Measurements from ENCODE around the gene ARHGAP24. TPM values are rescaled to one million over a fixed set of nuclear protein-coding genes. Genes with fewer than 3 reads are reported as not detected.

The ARHGAP24 gene
- total and polyA plus RNA-seq, 7 donors: 0.46 to 40.4 (median 23.1) TPM

DNA sequence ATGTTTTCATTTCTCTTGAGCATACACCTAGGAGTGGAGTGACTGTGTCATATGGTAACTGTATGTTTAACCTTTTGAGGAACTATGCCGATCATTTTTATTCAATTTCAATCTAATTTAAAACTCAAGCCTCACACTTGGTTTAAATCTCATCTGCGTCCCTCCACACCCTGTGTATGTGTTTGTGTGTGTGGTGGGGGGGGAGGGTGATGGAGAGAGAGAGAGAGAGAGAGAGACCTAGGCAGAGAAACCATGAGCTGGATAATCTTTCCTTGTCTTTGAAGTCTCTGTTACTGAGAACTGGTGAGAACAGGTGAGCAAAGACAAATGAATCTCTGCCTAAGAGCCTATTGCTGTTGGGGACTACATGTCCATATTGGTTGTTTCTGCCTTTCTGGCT lies 105.0 kb downstream of the ARHGAP24 start:
- no peaks in the 10 kb centered on the region for H3K4me1 ChIP-seq
- TF ChIP-seq EP300 (IDR thresholded peaks at IDR 0.05) (no peak), POLR2AphosphoS5 (IDR thresholded peaks at IDR 0.05) (no peak), POLR2A (IDR thresholded peaks at IDR 0.05) (no peak)
- TF ChIP-seq, protein P1, sequence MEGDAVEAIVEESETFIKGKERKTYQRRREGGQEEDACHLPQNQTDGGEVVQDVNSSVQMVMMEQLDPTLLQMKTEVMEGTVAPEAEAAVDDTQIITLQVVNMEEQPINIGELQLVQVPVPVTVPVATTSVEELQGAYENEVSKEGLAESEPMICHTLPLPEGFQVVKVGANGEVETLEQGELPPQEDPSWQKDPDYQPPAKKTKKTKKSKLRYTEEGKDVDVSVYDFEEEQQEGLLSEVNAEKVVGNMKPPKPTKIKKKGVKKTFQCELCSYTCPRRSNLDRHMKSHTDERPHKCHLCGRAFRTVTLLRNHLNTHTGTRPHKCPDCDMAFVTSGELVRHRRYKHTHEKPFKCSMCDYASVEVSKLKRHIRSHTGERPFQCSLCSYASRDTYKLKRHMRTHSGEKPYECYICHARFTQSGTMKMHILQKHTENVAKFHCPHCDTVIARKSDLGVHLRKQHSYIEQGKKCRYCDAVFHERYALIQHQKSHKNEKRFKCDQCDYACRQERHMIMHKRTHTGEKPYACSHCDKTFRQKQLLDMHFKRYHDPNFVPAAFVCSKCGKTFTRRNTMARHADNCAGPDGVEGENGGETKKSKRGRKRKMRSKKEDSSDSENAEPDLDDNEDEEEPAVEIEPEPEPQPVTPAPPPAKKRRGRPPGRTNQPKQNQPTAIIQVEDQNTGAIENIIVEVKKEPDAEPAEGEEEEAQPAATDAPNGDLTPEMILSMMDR (IDR thresholded peaks at IDR 0.05): no peak
- intact Hi-C loops (cut with DNase I): no loop called here
- H3K27ac ChIP-seq: no peak overlapping the region
- no peak overlapping the region for H3K4me3 ChIP-seq
- no peaks in the 10 kb centered on the region for H3K36me3 ChIP-seq
- DNase-seq: no peak
- 94 to 95% methylated on average over 2 of the region's 2 CpGs for WGBS, 2 donors
- H3K9me3 ChIP-seq: no peaks in the 10 kb centered on the region
- no peaks in the 10 kb centered on the region for H3K27me3 ChIP-seq

DNA sequence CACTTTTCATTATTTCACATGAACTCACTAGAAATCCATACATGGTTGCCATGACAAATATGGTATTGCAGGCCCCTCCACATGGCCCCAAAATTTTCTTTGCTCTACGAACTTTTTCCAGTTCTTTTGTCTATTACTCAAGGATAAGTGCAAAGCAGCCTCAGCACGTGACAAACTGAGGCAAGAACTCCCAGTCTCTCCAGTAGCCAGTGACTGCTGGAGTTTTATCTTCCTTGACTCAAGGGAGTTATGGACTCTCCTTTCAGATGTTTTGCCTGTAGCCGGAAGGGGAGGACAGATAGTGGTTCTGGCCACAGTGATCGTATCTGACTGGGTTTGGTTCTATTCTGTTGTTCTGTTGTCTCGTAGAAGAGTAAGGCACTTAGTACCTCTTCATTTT lies 105.5 kb downstream of the ARHGAP24 start:
- Histone ChIP-seq H3K36me3 (no peaks in the 10 kb centered on the region), H3K9me3 (no peaks in the 10 kb centered on the region), H3K27me3 (no peaks in the 10 kb centered on the region), H3K27ac (no peak overlapping the region), H3K4me1 (no peaks in the 10 kb centered on the region), H3K4me3 (no peak overlapping the region)
- intact Hi-C loops (cut with DNase I): no loop called here
- TF ChIP-seq POLR2AphosphoS5 (IDR thresholded peaks at IDR 0.05) (no peak), EP300 (IDR thresholded peaks at IDR 0.05) (no peak), POLR2A (IDR thresholded peaks at IDR 0.05) (no peak)
- TF ChIP-seq, protein P1 (IDR thresholded peaks at IDR 0.05): no peak
- WGBS, 2 donors: 93 to 95% methylated on average over 5 of the region's 5 CpGs
- no peak for DNase-seq

DNA sequence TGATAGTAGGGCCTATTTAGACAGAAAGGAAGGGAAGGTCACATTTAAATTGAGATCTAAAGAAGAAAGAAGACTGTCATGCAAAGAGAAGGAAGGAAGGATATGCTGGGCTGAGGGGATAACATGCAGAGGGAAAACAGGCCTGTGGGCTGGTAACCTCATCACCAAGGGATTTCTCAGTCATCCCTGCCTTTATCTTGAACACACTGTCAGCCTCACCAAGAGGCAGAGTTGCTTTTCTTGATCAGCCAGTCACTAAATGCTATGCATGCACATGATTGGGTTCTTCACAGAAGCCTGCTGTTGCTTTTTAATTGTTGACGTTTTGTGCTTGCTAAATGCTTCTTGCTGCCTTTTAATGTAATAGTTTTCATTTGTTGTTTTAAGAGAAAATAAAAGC lies 113.0 kb downstream of the ARHGAP24 start:
- 76 to 82% methylated on average over 1 of the region's 1 CpG for WGBS, 2 donors
- intact Hi-C loops (cut with DNase I): no loop called here
- Histone ChIP-seq H3K4me3 (no peak overlapping the region), H3K27me3 (no peaks in the 10 kb centered on the region), H3K9me3 (no peaks in the 10 kb centered on the region), H3K36me3 (no peaks in the 10 kb centered on the region), H3K4me1 (no peaks in the 10 kb centered on the region), H3K27ac (no peak overlapping the region)
- TF ChIP-seq POLR2AphosphoS5 (IDR thresholded peaks at IDR 0.05) (no peak), POLR2A (IDR thresholded peaks at IDR 0.05) (no peak), EP300 (IDR thresholded peaks at IDR 0.05) (no peak)
- TF ChIP-seq, protein P1 (IDR thresholded peaks at IDR 0.05): no peak
- DNase-seq: no peak

DNA sequence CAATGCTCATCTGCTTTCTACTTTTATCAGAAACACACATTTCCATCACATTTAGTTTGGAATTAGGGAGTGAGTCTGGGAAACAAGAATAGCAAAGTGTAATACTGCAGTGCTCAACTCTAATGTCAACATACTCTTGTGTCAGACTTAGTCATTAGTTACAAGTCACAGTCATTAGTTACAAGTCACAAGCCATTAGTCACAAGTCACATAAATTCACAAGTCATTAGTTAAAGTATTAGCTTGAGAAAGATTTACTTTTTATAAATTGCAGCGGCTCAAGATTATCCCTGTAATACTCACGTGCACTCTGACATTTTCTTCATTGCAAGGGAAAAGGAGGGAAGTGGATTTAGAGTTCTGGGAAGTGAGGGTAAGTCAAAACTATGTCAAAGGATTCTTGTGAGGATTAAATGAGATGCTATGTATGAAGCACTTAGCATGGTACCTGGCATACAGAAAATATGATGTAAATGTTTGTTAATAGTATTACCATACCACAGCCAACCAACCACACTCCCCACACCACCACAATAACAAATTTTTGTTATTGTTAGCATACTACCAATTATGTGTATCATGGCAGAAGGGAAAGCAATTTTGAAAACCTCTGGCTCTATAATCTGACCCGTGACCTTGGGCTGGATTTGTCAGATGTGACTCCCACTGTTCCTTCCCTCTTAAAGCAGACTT lies 116.6 kb downstream of the ARHGAP24 start:
- intact Hi-C loops (cut with DNase I): no loop called here
- no peak overlapping the region for H3K4me3 ChIP-seq
- no peaks in the 10 kb centered on the region for H3K4me1 ChIP-seq
- TF ChIP-seq POLR2AphosphoS5 (IDR thresholded peaks at IDR 0.05): no peak
- no peak for TF ChIP-seq POLR2A (IDR thresholded peaks at IDR 0.05)
- TF ChIP-seq, protein P1 (IDR thresholded peaks at IDR 0.05): no peak
- no peak for TF ChIP-seq EP300 (IDR thresholded peaks at IDR 0.05)
- 90 to 92% methylated on average over 3 of the region's 3 CpGs for WGBS, 2 donors
- DNase-seq: no peak
- no peaks in the 10 kb centered on the region for H3K9me3 ChIP-seq
- H3K27me3 ChIP-seq: no peaks in the 10 kb centered on the region
- no peak overlapping the region for H3K27ac ChIP-seq
- H3K36me3 ChIP-seq: no peaks in the 10 kb centered on the region
